ENCODE results near the gene SLF1.

DNA sequence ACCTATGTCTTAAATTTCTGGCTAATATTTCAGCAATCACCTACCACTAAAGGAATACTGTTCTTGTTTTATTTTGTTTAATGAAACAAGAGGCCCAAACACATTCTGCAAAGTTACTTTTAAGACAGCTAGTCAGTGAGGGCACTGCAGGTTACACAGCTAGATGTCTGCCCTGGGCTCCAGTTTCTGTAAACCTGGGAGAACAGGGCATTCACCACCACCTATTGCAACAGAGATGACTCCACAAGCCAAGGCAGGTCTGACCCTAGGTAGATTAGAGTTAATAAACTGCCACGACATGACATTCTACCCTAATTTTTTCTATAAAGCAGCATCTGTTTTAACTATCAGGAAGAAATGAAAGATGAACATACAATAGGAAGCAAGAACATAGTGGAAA lies 90.8 kb downstream of the SLF1 start:
- TF ChIP-seq, protein P1, sequence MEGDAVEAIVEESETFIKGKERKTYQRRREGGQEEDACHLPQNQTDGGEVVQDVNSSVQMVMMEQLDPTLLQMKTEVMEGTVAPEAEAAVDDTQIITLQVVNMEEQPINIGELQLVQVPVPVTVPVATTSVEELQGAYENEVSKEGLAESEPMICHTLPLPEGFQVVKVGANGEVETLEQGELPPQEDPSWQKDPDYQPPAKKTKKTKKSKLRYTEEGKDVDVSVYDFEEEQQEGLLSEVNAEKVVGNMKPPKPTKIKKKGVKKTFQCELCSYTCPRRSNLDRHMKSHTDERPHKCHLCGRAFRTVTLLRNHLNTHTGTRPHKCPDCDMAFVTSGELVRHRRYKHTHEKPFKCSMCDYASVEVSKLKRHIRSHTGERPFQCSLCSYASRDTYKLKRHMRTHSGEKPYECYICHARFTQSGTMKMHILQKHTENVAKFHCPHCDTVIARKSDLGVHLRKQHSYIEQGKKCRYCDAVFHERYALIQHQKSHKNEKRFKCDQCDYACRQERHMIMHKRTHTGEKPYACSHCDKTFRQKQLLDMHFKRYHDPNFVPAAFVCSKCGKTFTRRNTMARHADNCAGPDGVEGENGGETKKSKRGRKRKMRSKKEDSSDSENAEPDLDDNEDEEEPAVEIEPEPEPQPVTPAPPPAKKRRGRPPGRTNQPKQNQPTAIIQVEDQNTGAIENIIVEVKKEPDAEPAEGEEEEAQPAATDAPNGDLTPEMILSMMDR (IDR thresholded peaks at IDR 0.05; ENCODE audit: low read depth, low read length), result no peak
- TF ChIP-seq POLR2A (IDR thresholded peaks at IDR 0.05; ENCODE audit: extremely low read depth, insufficient read length) (no peak), MYC (IDR thresholded peaks at IDR 0.05; ENCODE audit: low read depth, low read length) (no peak)
- TF ChIP-seq, protein P2, sequence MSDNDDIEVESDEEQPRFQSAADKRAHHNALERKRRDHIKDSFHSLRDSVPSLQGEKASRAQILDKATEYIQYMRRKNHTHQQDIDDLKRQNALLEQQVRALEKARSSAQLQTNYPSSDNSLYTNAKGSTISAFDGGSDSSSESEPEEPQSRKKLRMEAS (IDR thresholded peaks at IDR 0.05; ENCODE audit: low read depth, low read length), result no peak

All from NB4 (cell line).